Suprapubic skin (tissue), 4 donors: Measurements from ENCODE around the gene AGTRAP.

Source experiments
- CTCF ChIP-seq, 2 donors: fragments of 200-600 bp in 1 of 2; fragments of 450-650 bp in 1 of 2; sonication (generic) in 1 of 2; IDR thresholded peaks; one replicate each; pipeline ENCODE4 v1.5.1; 2016 to 2019; ENCODE audit warnings: antibody characterized with exemption in 2 of 2, mild to moderate bottlenecking in 1 of 2, moderate library complexity in 1 of 2
- EP300 ChIP-seq: sonication (generic); formaldehyde crosslinking; IDR thresholded peaks from one replicate; pipeline ENCODE4 v1.6.1; 2017; ENCODE audit warnings: antibody characterized with exemption
- POLR2AphosphoS5 ChIP-seq, 3 donors: sonication (generic); formaldehyde crosslinking; IDR thresholded peaks; one replicate each; pipeline ENCODE4 v1.6.1; 2017; ENCODE audit warnings: antibody characterized with exemption in 3 of 3

DNA sequence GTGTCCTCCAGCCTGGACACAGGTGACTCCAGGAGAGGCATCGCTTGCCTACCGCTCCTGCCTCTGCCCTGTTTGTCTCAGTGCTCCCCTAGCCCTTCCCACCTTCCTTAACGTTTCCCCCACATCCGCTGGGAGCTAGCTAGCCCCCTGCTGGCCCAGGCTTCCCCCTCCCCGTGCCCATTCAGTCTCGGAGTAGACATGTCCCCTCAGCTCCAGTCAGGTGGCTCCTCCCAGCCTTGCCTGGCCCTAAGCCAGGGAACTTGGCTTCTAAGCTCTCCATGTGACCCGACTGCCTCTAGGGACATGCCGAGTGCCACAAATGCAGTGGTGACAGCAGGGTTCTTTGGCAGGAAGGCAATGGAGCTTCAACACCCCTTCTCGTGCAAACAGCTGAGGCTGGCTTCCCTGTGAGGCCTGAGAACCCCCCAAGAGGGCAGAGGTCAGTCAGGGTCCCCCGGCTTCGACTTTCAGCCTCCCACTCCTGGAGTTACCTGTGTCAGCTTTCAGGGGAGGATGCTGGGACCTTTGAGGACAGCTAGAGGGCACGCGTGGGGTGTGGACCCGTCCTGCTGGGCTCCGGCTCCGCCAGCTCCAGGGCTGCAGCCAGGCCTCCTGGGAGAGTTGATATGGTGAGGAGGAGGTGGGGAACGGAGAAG lies 28.2 kb upstream of the AGTRAP start:
- no peak for TF ChIP-seq EP300
- no peak for TF ChIP-seq CTCF (IDR thresholded peaks at IDR 0.05)
- no peak for TF ChIP-seq POLR2AphosphoS5 (IDR thresholded peaks at IDR 0.05)
